Gastrocnemius medialis (tissue), 4 donors: Measurements from ENCODE around the gene LAMA4. TPM values are rescaled to one million over a fixed set of nuclear protein-coding genes. Genes with fewer than 3 reads are reported as not detected.

Experiments used
- ATAC-seq, 2 donors: fragments of 150-250 bp; one replicate each; pipeline ENCODE4 v1.9.1; 2016
- DNase-seq, 2 donors: peaks; one replicate each; pipeline ENCODE4 v3.0.0-alpha.2; 2019
- H3K27ac ChIP-seq, 4 donors: fragments of 200-600 bp; sonication (generic); 1 replicate in 1 of 4; 2 replicates in 3 of 4; pipeline ENCODE4 v1.5.1; 2016 to 2018; ENCODE audit warnings: mild to moderate bottlenecking in 2 of 4, moderate library complexity in 1 of 4
- H3K27me3 ChIP-seq, 3 donors: fragments of 200-600 bp; sonication (generic) in 2 of 3; 1 replicate in 1 of 3; 2 replicates in 2 of 3; pipeline versions ENCODE4 v1.5.1 to v1.6.0; 2016 to 2019; ENCODE audit warnings: mild to moderate bottlenecking in 1 of 3, moderate library complexity in 1 of 3
- H3K36me3 ChIP-seq, 2 donors: fragments of 200-600 bp; sonication (generic) in 1 of 2; one replicate each; pipeline ENCODE4 v1.5.1; 2017 to 2018
- H3K4me1 ChIP-seq, 2 donors: fragments of 200-600 bp; sonication (generic) in 1 of 2; one replicate each; pipeline ENCODE4 v1.5.1; 2016 to 2017; ENCODE audit warnings: mild to moderate bottlenecking in 2 of 2
- H3K4me3 ChIP-seq, 4 donors: fragments of 200-600 bp; sonication (generic) in 3 of 4; 1 replicate in 1 of 4; 2 replicates in 3 of 4; pipeline ENCODE4 v1.5.1; 2016 to 2019; ENCODE audit warnings: mild to moderate bottlenecking in 2 of 4
- H3K9me3 ChIP-seq, 3 donors: fragments of 200-600 bp; sonication (generic) in 2 of 3; 1 replicate in 1 of 3; 2 replicates in 2 of 3; pipeline ENCODE4 v1.5.1; 2016 to 2019
- CTCF ChIP-seq, 5 experiments: fragments of 450-650 bp in 3 of 5; fragments of 200-600 bp in 2 of 5; sonication (generic) in 2 of 5; IDR thresholded peaks in 4 of 5; conservative IDR thresholded peaks in 1 of 5; 1 replicate in 4 of 5; 2 replicates in 1 of 5; pipeline ENCODE4 v1.5.1; 2016 to 2019; ENCODE audit warnings: antibody characterized with exemption in 5 of 5, mild to moderate bottlenecking in 3 of 5, moderate library complexity in 3 of 5
- POLR2A ChIP-seq, 2 donors: fragments of 450-650 bp; IDR thresholded peaks; one replicate each; pipeline ENCODE4 v1.6.1; 2017; ENCODE audit warnings: antibody characterized with exemption in 2 of 2, mild to moderate bottlenecking in 2 of 2, moderate library complexity in 2 of 2
- in situ Hi-C, 4 donors: fragments of 200-750 bp; cut with MboI; loops; one replicate each; pipeline versions ENCODE4 v1.15.0 to v1.8.0; 2017; ENCODE audit warnings: low sequenced_read_pairs in 4 of 4
- intact Hi-C: fragments of 100-400 bp; cut with DNase I; formaldehyde crosslinking; loops from one replicate; pipeline ENCODE4 v1.15.1; 2023; ENCODE audit warnings: low total_unique reads
- total RNA-seq, 4 donors: library from RNA; depleted of rRNA; stranded (reverse); fragments of >200 nt; gene quantifications; one replicate each; pipeline versions ENCODE4 v1.1.0 to v1.2.3, GENCODE V29; 2016

LAMA4 gene
- total RNA-seq, 4 donors from 2014 or later: 4.4 to 19.1 (median 7.4) TPM

- ATAC-seq: no peak
- no peaks in the 10 kb centered on the region for H3K9me3 ChIP-seq
- intact Hi-C loops (no loop called here), in situ Hi-C loops (no loop called here)
- no peak for TF ChIP-seq POLR2A (IDR thresholded peaks at IDR 0.05)
- no peak for TF ChIP-seq CTCF (IDR thresholded peaks at IDR 0.05 in 4 of 5, conservative IDR thresholded peaks at IDR 0.05 in 1 of 5)
- no peaks in the 10 kb centered on the region for H3K4me1 ChIP-seq
- DNase-seq: no peak
- H3K27ac ChIP-seq: no peak overlapping the region
- H3K4me3 ChIP-seq: no peak overlapping the region
- H3K36me3 ChIP-seq: no peaks in the 10 kb centered on the region
- H3K27me3 ChIP-seq: no peaks in the 10 kb centered on the region
Measured at GRCh38 chr6:112154711-112155110, 99.7 kb downstream of the LAMA4 start.

- no peak overlapping the region for H3K27ac ChIP-seq
- DNase-seq: no peak
- no peaks in the 10 kb centered on the region for H3K27me3 ChIP-seq
- no peaks in the 10 kb centered on the region for H3K4me1 ChIP-seq
- TF ChIP-seq POLR2A (IDR thresholded peaks at IDR 0.05) (no peak), CTCF (IDR thresholded peaks at IDR 0.05 in 4 of 5, conservative IDR thresholded peaks at IDR 0.05 in 1 of 5) (no peak)
- ATAC-seq: no peak
- in situ Hi-C loops (no loop called here), intact Hi-C loops (no loop called here)
- H3K36me3 ChIP-seq: no peaks in the 10 kb centered on the region
- no peaks in the 10 kb centered on the region for H3K9me3 ChIP-seq
- H3K4me3 ChIP-seq: no peak overlapping the region
Measured at GRCh38 chr6:112153926-112154607, 100.3 kb downstream of the LAMA4 start.

GRCh38 chr6:112150363-112150762 is 104.0 kb downstream of the LAMA4 start:
- H3K36me3 ChIP-seq: no peaks in the 10 kb centered on the region
- H3K27me3 ChIP-seq: no peaks in the 10 kb centered on the region
- ATAC-seq: no peak
- in situ Hi-C loops: no loop called here
- no peaks in the 10 kb centered on the region for H3K9me3 ChIP-seq
- DNase-seq: peak in 1 of 2 donors; percentile 16
- H3K4me3 ChIP-seq: no peak overlapping the region
- intact Hi-C loops: no loop called here
- peak overlapping the region in 2 of 4 donors; percentile 15 to 22 for H3K27ac ChIP-seq
- no peaks in the 10 kb centered on the region for H3K4me1 ChIP-seq
- no peak for TF ChIP-seq CTCF (IDR thresholded peaks at IDR 0.05 in 4 of 5, conservative IDR thresholded peaks at IDR 0.05 in 1 of 5)
- no peak for TF ChIP-seq POLR2A (IDR thresholded peaks at IDR 0.05)

- Histone ChIP-seq H3K27ac (peak overlapping the region in 3 of 4 donors; percentile 8 to 21 (median 16)), H3K36me3 (no peaks in the 10 kb centered on the region), H3K27me3 (no peaks in the 10 kb centered on the region), H3K4me3 (no peak overlapping the region), H3K4me1 (no peaks in the 10 kb centered on the region), H3K9me3 (no peaks in the 10 kb centered on the region)
- no peak for DNase-seq
- intact Hi-C loops: no loop called here
- ATAC-seq: peak in 1 of 2 donors; percentile 27
- in situ Hi-C loops: no loop called here
- TF ChIP-seq CTCF (IDR thresholded peaks at IDR 0.05 in 4 of 5, conservative IDR thresholded peaks at IDR 0.05 in 1 of 5) (no peak), POLR2A (IDR thresholded peaks at IDR 0.05) (no peak)
Measured at GRCh38 chr6:112149719-112150263, 104.6 kb downstream of the LAMA4 start.
